Transverse colon (tissue), 4 donors: ENCODE results near the gene VWA8. TPM values are rescaled to one million over a fixed set of nuclear protein-coding genes. Genes with fewer than 3 reads are reported as not detected.
"Not testable (repeated sequence)": the region's sequence is repeated elsewhere in the genome, so short reads cannot be mapped to it uniquely, and the experiment has no call there.

ENCODE experiments used
- DNase-seq: peaks from one replicate; pipeline ENCODE4 v3.0.0-alpha.2; 2019
- H3K27ac ChIP-seq, 4 donors: fragments of 200-600 bp; sonication (generic); 2 replicates each; pipeline ENCODE4 v1.5.1; 2016 to 2018; ENCODE audit warnings: inconsistent platforms in 4 of 4
- H3K27me3 ChIP-seq: fragments of 200-600 bp; sonication (generic); 2 replicates; pipeline ENCODE4 v1.5.1; 2017; ENCODE audit warnings: inconsistent platforms
- H3K36me3 ChIP-seq, 4 donors: fragments of 200-600 bp; sonication (generic); 2 replicates each; pipeline ENCODE4 v1.5.1; 2017 to 2019; ENCODE audit warnings: inconsistent platforms in 4 of 4
- H3K4me1 ChIP-seq, 4 donors: fragments of 200-600 bp; sonication (generic); 2 replicates each; pipeline ENCODE4 v1.5.1; 2017 to 2020; ENCODE audit warnings: inconsistent platforms in 4 of 4
- H3K4me3 ChIP-seq, 4 donors: fragments of 200-600 bp; sonication (generic); 1 replicate in 1 of 4; 2 replicates in 3 of 4; pipeline versions ENCODE4 v1.5.1 to v1.6.1; 2017 to 2019; ENCODE audit warnings: inconsistent platforms in 4 of 4
- H3K9me3 ChIP-seq, 2 donors: fragments of 200-600 bp; sonication (generic); 2 replicates each; pipeline ENCODE4 v1.5.1; 2017 to 2019; ENCODE audit warnings: inconsistent platforms in 2 of 2
- CTCF ChIP-seq, 5 experiments: fragments of 200-600 bp in 3 of 5; fragments of 450-650 bp in 2 of 5; sonication (generic) in 3 of 5; IDR thresholded peaks; 1 replicate in 2 of 5; 2 replicates in 3 of 5; pipeline ENCODE4 v1.5.1; 2016 to 2017; ENCODE audit warnings: antibody characterized with exemption in 5 of 5, inconsistent platforms in 3 of 5, mild to moderate bottlenecking in 2 of 5, moderate library complexity in 1 of 5
- EP300 ChIP-seq: sonication (generic); formaldehyde crosslinking; IDR thresholded peaks from one replicate; pipeline ENCODE4 v1.6.1; 2017; ENCODE audit warnings: antibody characterized with exemption, low read depth
- POLR2A ChIP-seq: fragments of 450-650 bp; IDR thresholded peaks from one replicate; pipeline ENCODE4 v1.6.1; 2016; ENCODE audit warnings: antibody characterized with exemption, mild to moderate bottlenecking, moderate library complexity
- POLR2AphosphoS5 ChIP-seq, 3 donors: sonication (generic); formaldehyde crosslinking; IDR thresholded peaks; one replicate each; pipeline ENCODE4 v1.6.1; 2016; ENCODE audit warnings: antibody characterized with exemption in 3 of 3
- WGBS, 2 donors: methylation state at CpG; one replicate each; pipeline ENCODE4 v1.1.5; 2018; ENCODE audit warnings: low coverage in 1 of 2; 5-methylcytosine and 5-hydroxymethylcytosine counted together
- in situ Hi-C, 4 donors: fragments of 200-750 bp; cut with MboI; loops; one replicate each; pipeline versions ENCODE4 v1.15.0 to v1.15.1; 2017; ENCODE audit warnings: low sequenced_read_pairs in 3 of 4, low pct_ligation_motif_present in 1 of 4, low pct_unique_long_range_greater_than_20kb in 1 of 4
- intact Hi-C: fragments of 100-400 bp; cut with DNase I; formaldehyde crosslinking; loops from one replicate; pipeline ENCODE4 v1.15.1; 2023; ENCODE audit warnings: low total_unique reads
- total RNA-seq, 4 donors: library from RNA; depleted of rRNA; stranded (reverse); fragments of >200 nt; gene quantifications; one replicate each; pipeline ENCODE4 v1.1.0, GENCODE V29; 2016

The VWA8 gene
- total RNA-seq, 4 donors from 2014 or later = 12.7 to 65.1 (median 35.0) TPM

DNA sequence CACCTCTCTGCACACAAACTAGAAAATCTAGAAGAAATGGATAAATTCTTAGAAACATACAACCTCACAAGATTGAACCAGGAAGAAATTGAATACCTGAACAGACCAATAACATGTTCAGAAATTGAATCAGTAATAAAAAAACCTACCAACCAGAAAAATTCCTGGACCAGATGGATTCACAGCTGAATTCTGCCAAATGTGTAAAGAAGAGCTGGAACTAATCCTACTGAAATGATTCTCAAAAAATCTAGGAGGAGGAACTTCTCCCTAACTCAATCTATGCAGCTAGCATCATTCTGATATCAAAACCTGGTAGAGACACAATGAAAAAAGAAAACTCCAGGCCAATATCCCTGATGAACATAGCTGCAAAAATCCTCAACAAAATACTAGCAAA, 336.9 kb downstream of the VWA8 start:
- DNase-seq = no peak
- in situ Hi-C loops = no loop called here
- TF ChIP-seq EP300 (no peak), POLR2AphosphoS5 (IDR thresholded peaks at IDR 0.05) (no peak), CTCF (IDR thresholded peaks at IDR 0.05) (no peak), POLR2A (no peak)
- Histone ChIP-seq H3K36me3 (no peaks in the 10 kb centered on the region), H3K27ac (no peak overlapping the region), H3K4me1 (peaks cover 0 to 9% (median 6%) of the 10 kb centered on the region in 4 donors), H3K9me3 (no peaks in the 10 kb centered on the region), H3K4me3 (no peak overlapping the region), H3K27me3 (no peaks in the 10 kb centered on the region)
- intact Hi-C loops = no loop called here

- Histone ChIP-seq H3K27ac (peak overlapping the region; percentile 21 to 34 (median 31)), H3K9me3 (no peaks in the 10 kb centered on the region), H3K36me3 (no peaks in the 10 kb centered on the region), H3K4me1 (peaks cover 0 to 9% (median 6%) of the 10 kb centered on the region in 4 donors), H3K4me3 (no peak overlapping the region), H3K27me3 (no peaks in the 10 kb centered on the region)
- intact Hi-C loops (no loop called here), in situ Hi-C loops (no loop called here)
- no peak for DNase-seq
- TF ChIP-seq EP300 = no peak
- TF ChIP-seq POLR2A = no peak
- TF ChIP-seq POLR2AphosphoS5 (IDR thresholded peaks at IDR 0.05) = no peak
- TF ChIP-seq CTCF (IDR thresholded peaks at IDR 0.05) = no peak
- 77 to 84% methylated on average over 6 of the region's 6 CpGs for WGBS, 2 donors
These were observed 338.2 kb downstream of the VWA8 start for GRCh38 chr13:41622432-41623429.

DNA sequence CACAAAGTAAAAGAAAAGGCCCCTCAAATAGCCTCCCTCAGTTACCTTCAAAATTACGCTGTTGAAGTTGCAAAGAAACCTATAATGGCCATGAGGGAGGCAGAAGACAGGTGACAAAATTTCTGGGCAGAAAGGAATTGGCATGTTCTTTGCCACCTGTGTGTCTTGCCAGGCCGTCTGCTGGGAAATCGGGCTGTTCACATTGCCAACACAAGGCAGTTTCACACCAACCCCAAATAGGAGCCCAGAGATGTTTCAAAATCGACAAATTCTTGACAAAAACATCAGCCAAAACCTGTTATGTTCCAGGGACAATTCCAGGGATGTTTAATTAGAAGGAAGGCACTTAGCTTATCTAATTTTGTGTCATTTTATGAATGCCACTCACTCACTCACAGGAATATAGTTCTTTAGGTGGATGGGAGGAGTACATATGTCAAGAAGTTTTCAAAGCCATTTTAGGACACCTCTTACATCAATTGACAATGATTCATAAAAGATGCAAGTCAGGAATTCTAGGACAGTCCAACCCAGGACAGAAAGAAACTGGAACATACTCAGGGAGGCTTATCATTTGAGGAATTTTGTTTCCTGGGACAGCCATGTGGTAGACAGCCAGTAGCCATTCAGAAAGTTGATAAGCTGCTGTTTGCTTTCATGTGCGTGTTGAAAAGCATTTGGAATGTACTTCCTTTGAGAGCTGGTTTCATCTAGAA, 339.0 kb downstream of the VWA8 start:
- Histone ChIP-seq H3K27ac (peak overlapping the region; percentile 21 to 34 (median 31)), H3K4me3 (no peak overlapping the region), H3K27me3 (no peaks in the 10 kb centered on the region), H3K36me3 (no peaks in the 10 kb centered on the region), H3K9me3 (no peaks in the 10 kb centered on the region), H3K4me1 (peaks cover 0 to 9% (median 6%) of the 10 kb centered on the region in 4 donors)
- WGBS, 2 donors = 58 to 87% methylated on average over 2 to 5 of the region's 5 CpGs
- intact Hi-C loops (no loop called here), in situ Hi-C loops (no loop called here)
- TF ChIP-seq CTCF (IDR thresholded peaks at IDR 0.05) (no peak), POLR2AphosphoS5 (IDR thresholded peaks at IDR 0.05) (peak in 1 of 3 donors; percentile 0), EP300 (no peak), POLR2A (no peak)
- DNase-seq = no peak

DNA sequence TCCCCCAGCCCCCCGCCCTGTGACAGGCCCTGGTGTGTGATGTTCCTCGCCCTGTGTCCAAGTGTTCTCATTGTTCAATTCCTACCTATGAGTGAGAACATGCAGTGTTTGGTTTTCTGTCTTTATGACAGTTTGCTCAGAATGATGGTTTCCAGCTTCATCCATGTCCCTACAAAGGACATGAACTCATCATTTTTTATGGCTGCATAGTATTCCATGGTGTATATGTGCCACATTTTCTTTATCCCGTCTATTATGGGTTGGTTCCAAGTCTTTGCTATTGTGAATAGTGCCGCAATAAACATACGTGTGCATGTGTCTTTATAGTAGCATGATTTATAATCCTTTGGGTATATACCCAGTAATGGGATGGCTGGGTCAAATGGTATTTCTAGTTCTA, 343.3 kb downstream of the VWA8 start:
- H3K4me3 ChIP-seq, intact Hi-C loops, DNase-seq, in situ Hi-C loops, H3K4me1 ChIP-seq, H3K27ac ChIP-seq, H3K9me3 ChIP-seq, H3K36me3 ChIP-seq, H3K27me3 ChIP-seq: not testable (repeated sequence)
- WGBS, 2 donors = 95 to 98% methylated on average over 5 of the region's 5 CpGs
